Breast epithelium (tissue), 4 donors: Measurements from ENCODE around the gene ST14. TPM values are rescaled to one million over a fixed set of nuclear protein-coding genes. Genes with fewer than 3 reads are reported as not detected.

Source experiments
- DNase-seq, 2 donors: peaks; one replicate each; pipeline ENCODE4 v3.0.0-alpha.2; 2019; ENCODE audit warnings: low spot score in 2 of 2
- H3K27ac ChIP-seq, 2 donors: fragments of 200-600 bp; sonication (generic) in 1 of 2; one replicate each; pipeline ENCODE4 v1.5.1; 2016 to 2019; ENCODE audit warnings: mild to moderate bottlenecking in 1 of 2
- H3K27me3 ChIP-seq, 2 donors: fragments of 200-600 bp; sonication (generic) in 1 of 2; one replicate each; pipeline versions ENCODE4 v1.5.1 to v1.6.0; 2017 to 2019; ENCODE audit warnings: control low read depth in 1 of 2, mild to moderate bottlenecking in 1 of 2
- H3K36me3 ChIP-seq: fragments of 200-600 bp; one replicate; pipeline ENCODE4 v1.5.1; 2019
- H3K4me1 ChIP-seq, 2 donors: fragments of 200-600 bp; sonication (generic); one replicate each; pipeline ENCODE4 v1.5.1; 2016 to 2019; ENCODE audit warnings: control low read depth in 1 of 2
- H3K4me3 ChIP-seq, 3 donors: fragments of 200-600 bp; sonication (generic); 1 replicate in 2 of 3; 2 replicates in 1 of 3; pipeline ENCODE4 v1.5.1; 2016 to 2019; ENCODE audit warnings: mild to moderate bottlenecking in 3 of 3, moderate library complexity in 2 of 3
- H3K9me3 ChIP-seq, 2 donors: fragments of 200-600 bp; sonication (generic) in 1 of 2; one replicate each; pipeline ENCODE4 v1.5.1; 2016 to 2019; ENCODE audit warnings: control low read depth in 1 of 2
- POLR2A ChIP-seq: fragments of 450-650 bp; IDR thresholded peaks from one replicate; pipeline ENCODE4 v1.6.1; 2016; ENCODE audit warnings: antibody characterized with exemption, mild to moderate bottlenecking, moderate library complexity
- POLR2AphosphoS5 ChIP-seq, 3 donors: sonication (generic); formaldehyde crosslinking; IDR thresholded peaks; one replicate each; pipeline ENCODE4 v1.6.1; 2017; ENCODE audit warnings: antibody characterized with exemption in 3 of 3
- intact Hi-C: fragments of 100-400 bp; cut with DNase I; formaldehyde crosslinking; loops from one replicate; pipeline ENCODE4 v1.15.1; 2023; ENCODE audit warnings: low total_unique reads
- total RNA-seq, 3 donors: library from RNA; depleted of rRNA; stranded (reverse); fragments of >200 nt; gene quantifications; one replicate each; pipeline ENCODE4 v1.1.0, GENCODE V29; 2016
- TF ChIP-seq, protein P1 (sequence below), 3 donors: fragments of 450-650 bp; IDR thresholded peaks; one replicate each; pipeline ENCODE4 v1.5.1; 2016 to 2017; ENCODE audit warnings: antibody characterized with exemption in 3 of 3, mild to moderate bottlenecking in 3 of 3, moderate library complexity in 3 of 3

Gene ST14
- total RNA-seq, 3 donors from 2014 or later = 9.9 to 89.0 (median 48.5) TPM

- DNase-seq = peak in 1 of 2 donors; percentile 2
- H3K27ac ChIP-seq = no peak overlapping the region
- TF ChIP-seq POLR2A = no peak
- TF ChIP-seq, protein P1, sequence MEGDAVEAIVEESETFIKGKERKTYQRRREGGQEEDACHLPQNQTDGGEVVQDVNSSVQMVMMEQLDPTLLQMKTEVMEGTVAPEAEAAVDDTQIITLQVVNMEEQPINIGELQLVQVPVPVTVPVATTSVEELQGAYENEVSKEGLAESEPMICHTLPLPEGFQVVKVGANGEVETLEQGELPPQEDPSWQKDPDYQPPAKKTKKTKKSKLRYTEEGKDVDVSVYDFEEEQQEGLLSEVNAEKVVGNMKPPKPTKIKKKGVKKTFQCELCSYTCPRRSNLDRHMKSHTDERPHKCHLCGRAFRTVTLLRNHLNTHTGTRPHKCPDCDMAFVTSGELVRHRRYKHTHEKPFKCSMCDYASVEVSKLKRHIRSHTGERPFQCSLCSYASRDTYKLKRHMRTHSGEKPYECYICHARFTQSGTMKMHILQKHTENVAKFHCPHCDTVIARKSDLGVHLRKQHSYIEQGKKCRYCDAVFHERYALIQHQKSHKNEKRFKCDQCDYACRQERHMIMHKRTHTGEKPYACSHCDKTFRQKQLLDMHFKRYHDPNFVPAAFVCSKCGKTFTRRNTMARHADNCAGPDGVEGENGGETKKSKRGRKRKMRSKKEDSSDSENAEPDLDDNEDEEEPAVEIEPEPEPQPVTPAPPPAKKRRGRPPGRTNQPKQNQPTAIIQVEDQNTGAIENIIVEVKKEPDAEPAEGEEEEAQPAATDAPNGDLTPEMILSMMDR (IDR thresholded peaks at IDR 0.05) = no peak
- no peak for TF ChIP-seq POLR2AphosphoS5 (IDR thresholded peaks at IDR 0.05)
- no peaks in the 10 kb centered on the region for H3K4me1 ChIP-seq
- intact Hi-C loops = no loop called here
- no peaks in the 10 kb centered on the region for H3K36me3 ChIP-seq
- no peak overlapping the region for H3K4me3 ChIP-seq
- H3K27me3 ChIP-seq = no peaks in the 10 kb centered on the region
- no peaks in the 10 kb centered on the region for H3K9me3 ChIP-seq
Measured at GRCh38 chr11:130211144-130211543, 51.6 kb downstream of the ST14 start.

GRCh38 chr11:130211781-130212401 is 52.3 kb downstream of the ST14 start:
- Histone ChIP-seq H3K27ac (no peak overlapping the region), H3K36me3 (no peaks in the 10 kb centered on the region), H3K4me1 (no peaks in the 10 kb centered on the region), H3K9me3 (no peaks in the 10 kb centered on the region), H3K27me3 (no peaks in the 10 kb centered on the region), H3K4me3 (no peak overlapping the region)
- intact Hi-C loops = no loop called here
- peak in 1 of 2 donors; percentile 11 for DNase-seq
- no peak for TF ChIP-seq POLR2AphosphoS5 (IDR thresholded peaks at IDR 0.05)
- TF ChIP-seq POLR2A = no peak
- TF ChIP-seq, protein P1 (IDR thresholded peaks at IDR 0.05) = no peak

GRCh38 chr11:130212431-130212961 is 52.9 kb downstream of the ST14 start:
- Histone ChIP-seq H3K27me3 (no peaks in the 10 kb centered on the region), H3K9me3 (no peaks in the 10 kb centered on the region), H3K4me3 (no peak overlapping the region), H3K4me1 (no peaks in the 10 kb centered on the region), H3K36me3 (no peaks in the 10 kb centered on the region), H3K27ac (no peak overlapping the region)
- intact Hi-C loops = no loop called here
- TF ChIP-seq, protein P1 (IDR thresholded peaks at IDR 0.05) = no peak
- TF ChIP-seq POLR2A (no peak), POLR2AphosphoS5 (IDR thresholded peaks at IDR 0.05) (no peak)
- DNase-seq = peak in 1 of 2 donors; percentile 6

DNA sequence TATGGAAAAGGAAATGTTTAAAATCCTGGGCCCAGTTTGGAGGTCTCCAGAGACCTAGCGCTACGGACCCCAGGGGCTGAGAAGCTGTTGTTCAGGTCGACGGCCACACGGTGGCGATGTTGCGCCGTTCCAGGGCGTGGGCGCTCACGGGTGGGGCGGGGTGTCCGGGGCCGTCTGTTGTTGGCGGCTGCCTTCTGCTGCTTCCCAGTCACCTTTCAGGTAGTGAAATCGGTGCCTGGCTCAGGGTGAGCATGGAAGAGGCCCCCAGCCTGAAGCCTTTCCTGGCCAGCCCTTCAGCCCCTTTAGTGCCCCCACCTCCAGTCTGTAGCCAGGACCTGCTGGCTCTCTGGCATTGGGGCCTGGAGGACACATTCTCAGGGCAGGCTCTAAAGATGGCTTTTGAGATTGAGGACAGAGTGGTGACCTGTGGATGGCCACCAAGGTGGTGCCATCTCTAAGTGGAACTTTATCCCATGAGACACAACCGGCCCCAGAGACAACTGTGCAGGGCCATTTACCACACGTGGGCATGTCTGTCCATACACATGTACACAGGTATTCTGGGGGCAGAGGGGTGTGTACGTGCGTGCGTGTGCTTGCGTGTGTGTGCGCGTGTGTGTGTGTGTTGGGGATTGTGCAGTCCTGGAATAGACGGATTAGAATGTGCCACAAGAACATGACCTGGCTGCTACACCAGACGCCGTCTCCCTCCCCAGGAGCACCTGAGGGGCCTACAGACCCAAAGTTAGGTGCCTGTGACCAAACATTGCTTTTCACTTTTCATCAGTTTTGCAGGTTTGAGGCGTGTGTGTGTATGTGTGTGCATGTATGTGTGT is 53.8 kb downstream of the ST14 start:
- intact Hi-C loops = no loop called here
- Histone ChIP-seq H3K9me3 (no peaks in the 10 kb centered on the region), H3K4me3 (peak overlapping the region in 1 of 3 donors; percentile 2), H3K27ac (no peak overlapping the region), H3K4me1 (no peaks in the 10 kb centered on the region), H3K36me3 (no peaks in the 10 kb centered on the region), H3K27me3 (no peaks in the 10 kb centered on the region)
- peak; percentile 25 to 74 for DNase-seq
- TF ChIP-seq, protein P1 (IDR thresholded peaks at IDR 0.05) = peak; percentile 83 to 94 (median 87)
- no peak for TF ChIP-seq POLR2A

DNA sequence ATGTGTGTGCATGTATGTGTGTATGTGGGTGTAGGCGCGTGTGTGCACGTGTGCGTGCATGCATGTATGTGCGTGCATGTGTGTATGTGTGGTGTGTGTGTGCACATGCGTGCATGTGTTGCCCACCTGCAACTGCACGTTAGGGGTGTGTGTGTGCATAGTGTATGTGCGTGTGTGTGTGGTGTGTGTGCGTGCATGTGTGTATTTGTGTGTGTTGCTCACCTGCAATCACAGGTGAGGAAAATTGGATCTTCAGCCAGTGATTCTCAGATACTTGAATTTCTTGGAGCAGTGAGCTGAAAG is 54.3 kb downstream of the ST14 start:
- peak in 1 of 2 donors; percentile 2 for DNase-seq
- no peaks in the 10 kb centered on the region for H3K4me1 ChIP-seq
- H3K27ac ChIP-seq = no peak overlapping the region
- intact Hi-C loops = no loop called here
- no peak for TF ChIP-seq POLR2A
- TF ChIP-seq, protein P1 (IDR thresholded peaks at IDR 0.05) = no peak
- no peak for TF ChIP-seq POLR2AphosphoS5 (IDR thresholded peaks at IDR 0.05)
- no peak overlapping the region for H3K4me3 ChIP-seq
- no peaks in the 10 kb centered on the region for H3K27me3 ChIP-seq
- H3K36me3 ChIP-seq = no peaks in the 10 kb centered on the region
- H3K9me3 ChIP-seq = no peaks in the 10 kb centered on the region
